ENCODE measurements around the gene RTRAF. TPM values are rescaled to one million over a fixed set of nuclear protein-coding genes. Genes with fewer than 3 reads are reported as not detected.

The RTRAF gene
- total and polyA plus RNA-seq, 9 of the 15 experiments (the other 6 are each of a cell fraction or from before 2014, with no cell fraction given): 126 to 204 (median 155) TPM

GRCh38 chr14:52055167-52055566, 65.8 kb downstream of the RTRAF start:
- Histone ChIP-seq H3K9me3 (replicated peaks; ENCODE audit: control insufficient read depth, insufficient read depth, low read depth, low read length) (no peaks in the 10 kb centered on the region), H2AFZ (ENCODE audit: low read depth, low read length) (no peak overlapping the region), H3K27me3 (ENCODE audit: control insufficient read depth in 2 of 2, insufficient read depth in 2 of 2, low read length in 2 of 2) (no peaks in the 10 kb centered on the region; a peak in 1 of 5 replicates), H3K9me1 (ENCODE audit: control insufficient read depth, insufficient read depth, low read length) (no peaks in the 10 kb centered on the region), H3K79me2 (ENCODE audit: control insufficient read depth, insufficient read depth, low read length) (no peaks in the 10 kb centered on the region), H3K9ac (ENCODE audit: insufficient read depth in 1 of 2, low read depth in 2 of 2, low read length in 2 of 2) (no peak overlapping the region), H4K20me1 (replicated peaks; ENCODE audit: control insufficient read depth, insufficient read depth, low read length) (no peaks in the 10 kb centered on the region), H3K27ac (ENCODE audit: extremely low read depth, low read depth, low read length) (no peak overlapping the region), H3K4me2 (ENCODE audit: insufficient read depth, low read length) (no peak overlapping the region), H3K36me3 (ENCODE audit: control insufficient read depth, insufficient read depth, low read length) (no peaks in the 10 kb centered on the region), H3K4me3 (no peak overlapping the region), H3K4me1 (replicated peaks in 1 of 2; ENCODE audit: control insufficient read depth in 2 of 2, insufficient read depth in 2 of 2, low read length in 2 of 2) (no peaks in the 10 kb centered on the region)
- intact Hi-C loops (cut with micrococcal nuclease) (no loop called here), in situ Hi-C loops (cut with MboI) (no loop called here)
- POLR2A ChIA-PET: no interaction called here
- no peak for DNase-seq (ENCODE audit: extremely low read depth in 1 of 4, low spot score in 3 of 4)
- FAIRE-seq: no peak
- CTCF ChIA-PET (ENCODE audit: low intra/inter-chr PET ratio): no interaction called here
- no TSS peak for BruUV-seq (replicated peaks)
- 0% methylated on average over 2 of the region's 2 CpGs for WGBS (ENCODE audit: insufficient coverage, low coverage, missing lambda C conversion rate)
- ATAC-seq: no peak
- no peak for TF ChIP-seq JUND (IDR thresholded peaks at IDR 0.05; ENCODE audit: borderline replicate concordance, low read depth, low read length)
- no peak for TF ChIP-seq JUND (tag; IDR thresholded peaks at IDR 0.05; ENCODE audit: borderline replicate concordance, low read depth, low read length)
- no peak for TF ChIP-seq RBM22 (IDR thresholded peaks at IDR 0.05; ENCODE audit: low read depth, low read length, poor library complexity, severe bottlenecking)
- TF ChIP-seq SRSF3 (IDR thresholded peaks at IDR 0.05; ENCODE audit: insufficient read depth, low read length): no peak
- TF ChIP-seq ZNF197 (CRISPR knock-in tag; IDR thresholded peaks at IDR 0.05; ENCODE audit: low read depth): no peak
- TF ChIP-seq ZNF740 (CRISPR knock-in tag; IDR thresholded peaks at IDR 0.05): no peak
- no peak for TF ChIP-seq ZNF740 (tag; IDR thresholded peaks at IDR 0.05)
- no peak for TF ChIP-seq POLR2B (IDR thresholded peaks at IDR 0.05; ENCODE audit: low read depth, partially characterized antibody)
- TF ChIP-seq NFRKB (IDR thresholded peaks at IDR 0.05; ENCODE audit: low read depth): no peak
- TF ChIP-seq NCOA4 (IDR thresholded peaks at IDR 0.05; ENCODE audit: partially characterized antibody): no peak
- TF ChIP-seq MYBL2 (IDR thresholded peaks at IDR 0.05; ENCODE audit: low read depth): no peak
- no peak for TF ChIP-seq MYBL2 (CRISPR knock-in tag; IDR thresholded peaks at IDR 0.05; ENCODE audit: borderline replicate concordance)
- no peak for TF ChIP-seq ZNF695 (CRISPR knock-in tag; IDR thresholded peaks at IDR 0.05)
- no peak for TF ChIP-seq BCLAF1 (IDR thresholded peaks at IDR 0.05; ENCODE audit: borderline replicate concordance in 1 of 2, control insufficient read depth in 1 of 2, low read depth in 2 of 2, low read length in 1 of 2)
- TF ChIP-seq ZNF518B (CRISPR knock-in tag; IDR thresholded peaks at IDR 0.05): no peak
- no peak for TF ChIP-seq ZNF77 (CRISPR knock-in tag; IDR thresholded peaks at IDR 0.05)

Measured in K562 (cell line).